ENCODE data around the gene TMEM106C.
A peak's percentile ranks its signal among the peaks of the same experiment; 100 is the strongest.

The TMEM106C gene

DNA sequence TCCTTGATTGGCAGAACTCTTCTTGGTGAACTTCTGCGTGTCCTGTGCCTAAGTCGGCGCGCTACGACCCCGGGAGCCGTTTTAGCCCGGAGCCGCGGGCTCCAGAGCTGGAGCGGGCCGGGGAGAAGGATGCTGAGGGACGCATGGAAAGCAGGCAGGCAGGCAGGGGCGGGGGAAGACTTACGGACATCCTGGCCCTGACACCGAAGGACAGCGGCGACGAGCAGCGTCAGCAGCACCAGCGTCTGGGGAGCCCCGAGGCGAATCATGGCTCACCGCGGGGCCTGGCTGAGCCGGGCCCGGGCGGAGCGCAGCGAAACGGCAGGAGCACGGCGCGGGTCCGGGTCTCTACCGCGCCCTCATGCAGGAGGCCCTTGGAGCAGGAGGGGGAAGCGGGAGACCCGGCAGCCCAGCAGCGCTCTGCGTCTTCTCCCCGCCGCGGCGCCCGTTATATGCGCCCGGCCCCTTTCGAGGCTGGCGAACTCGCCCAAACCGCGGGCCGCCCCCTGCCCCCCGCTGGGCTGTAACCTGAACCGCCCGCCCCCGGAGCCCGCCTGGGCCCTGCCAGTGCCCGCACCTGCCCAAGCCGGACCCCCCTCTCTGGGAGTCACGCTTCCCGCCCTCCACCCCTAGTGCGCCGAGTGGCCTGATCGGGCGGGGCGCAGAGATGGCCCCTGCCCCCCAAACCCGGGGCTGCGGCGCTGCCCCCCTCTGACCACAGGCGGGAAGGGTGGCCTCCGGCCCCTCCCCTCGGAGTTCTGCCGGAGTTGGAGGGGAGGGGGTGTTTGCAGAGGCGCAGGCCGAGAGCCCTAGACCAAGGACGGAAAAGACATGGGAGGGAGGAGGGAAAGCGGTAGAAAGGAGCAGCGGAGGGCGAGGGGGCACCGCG, 40.9 kb downstream of the TMEM106C start, which contains the start of gene COL2A1:
COL2A1 (minus strand) TSS at position 424 of the 889 bp plus-strand sequence; CDS start at position 269, 155 bp downstream.
- peaks cover 22 to 24% of the 10 kb centered on the region in 2 donors for H3K4me1 ChIP-seq (ENCODE audit: control insufficient read depth in 2 of 2, insufficient read depth in 1 of 2, low read depth in 1 of 2, low read length in 2 of 2)
- peak within 1 kb of the TSS; percentile 85 for H3K4ac ChIP-seq (ENCODE audit: low read length)
- peak within 1 kb of the TSS; percentile 45 for H3K23ac ChIP-seq (ENCODE audit: low read depth, low read length, poor library complexity)
- peaks cover 9 to 13% of the 10 kb centered on the region in 2 donors for H3K36me3 ChIP-seq (replicated peaks in 1 of 2; ENCODE audit: control insufficient read depth in 2 of 2, insufficient read depth in 2 of 2, low read length in 2 of 2)
- no CpG with 5 or more reads among the region's 83 CpGs for WGBS, 2 donors (ENCODE audit: extremely low coverage in 2 of 2, insufficient read length in 2 of 2, insufficient replicate concordance in 1 of 2)
- H2BK120ac ChIP-seq (ENCODE audit: low read depth, low read length): peak within 1 kb of the TSS; percentile 75
- H3K9ac ChIP-seq (ENCODE audit: low read depth, low read length, poor library complexity): peak within 1 kb of the TSS; percentile 100
- H2AK5ac ChIP-seq (ENCODE audit: low read depth, low read length): peak within 1 kb of the TSS; percentile 77
- H3K27me3 ChIP-seq (ENCODE audit: control insufficient read depth in 3 of 3, insufficient read depth in 3 of 3, low read depth in 1 of 3, low read length in 3 of 3): peaks cover 0 to 5% (median 4%) of the 10 kb centered on the region in 3 experiments
- H4K91ac ChIP-seq (ENCODE audit: low read depth, low read length, poor library complexity): peak within 1 kb of the TSS; percentile 77
- H2BK12ac ChIP-seq (ENCODE audit: low read length): peak within 1 kb of the TSS; percentile 93
- H3K79me1 ChIP-seq (ENCODE audit: low read depth, low read length): peaks cover 4% of the 10 kb centered on the region
- peak; percentile 96 for DNase-seq (ENCODE audit: low spot score)
- H3K9me3 ChIP-seq (replicated peaks in 1 of 2; ENCODE audit: control insufficient read depth in 2 of 2, insufficient read depth in 1 of 2, low read depth in 1 of 2, low read length in 2 of 2): no peaks in the 10 kb centered on the region
- peak within 1 kb of the TSS; percentile 24 for H4K8ac ChIP-seq (ENCODE audit: low read depth, low read length)
- H2AFZ ChIP-seq (ENCODE audit: low read length): peak within 1 kb of the TSS; percentile 89
- H3K27ac ChIP-seq (replicated peaks; ENCODE audit: low read length): peak within 1 kb of the TSS; percentile 91
- H2BK5ac ChIP-seq (ENCODE audit: low read length): peak within 1 kb of the TSS; percentile 98
- H3K4me3 ChIP-seq (ENCODE audit: low read length in 2 of 2): peak within 1 kb of the TSS; percentile 71 to 98
- H3K4me2 ChIP-seq (ENCODE audit: insufficient read depth, low read length, poor library complexity, severe bottlenecking): peak within 1 kb of the TSS; percentile 86
- H2BK15ac ChIP-seq (ENCODE audit: low read length): peak within 1 kb of the TSS; percentile 82
- H3K14ac ChIP-seq (ENCODE audit: low read length): peak within 1 kb of the TSS; percentile 91
- H3K18ac ChIP-seq (ENCODE audit: low read length): peak within 1 kb of the TSS; percentile 99

GRCh38 chr12:48005001-48005749, 41.8 kb downstream of the TMEM106C start:
- Histone ChIP-seq H3K9me3 (replicated peaks in 1 of 2; ENCODE audit: control insufficient read depth in 2 of 2, insufficient read depth in 1 of 2, low read depth in 1 of 2, low read length in 2 of 2) (no peaks in the 10 kb centered on the region), H2BK15ac (ENCODE audit: low read length) (peak overlapping the region; percentile 82), H2BK12ac (ENCODE audit: low read length) (peak overlapping the region; percentile 93), H4K8ac (ENCODE audit: low read depth, low read length) (peak overlapping the region; percentile 24), H3K27ac (replicated peaks; ENCODE audit: low read length) (peak overlapping the region; percentile 91), H2BK5ac (ENCODE audit: low read length) (peak overlapping the region; percentile 96), H3K27me3 (ENCODE audit: control insufficient read depth in 3 of 3, insufficient read depth in 3 of 3, low read depth in 1 of 3, low read length in 3 of 3) (peaks cover 0 to 5% (median 4%) of the 10 kb centered on the region in 3 experiments), H3K79me1 (ENCODE audit: low read depth, low read length) (no peaks in the 10 kb centered on the region), H3K36me3 (replicated peaks in 1 of 2; ENCODE audit: control insufficient read depth in 2 of 2, insufficient read depth in 2 of 2, low read length in 2 of 2) (peaks cover 2 to 4% of the 10 kb centered on the region in 2 donors), H3K4me1 (ENCODE audit: control insufficient read depth in 2 of 2, insufficient read depth in 1 of 2, low read depth in 1 of 2, low read length in 2 of 2) (peaks cover 22 to 24% of the 10 kb centered on the region in 2 donors), H3K18ac (ENCODE audit: low read length) (peak overlapping the region; percentile 98), H3K4me3 (ENCODE audit: low read length in 2 of 2) (peak overlapping the region; percentile 71 to 75), H3K23ac (ENCODE audit: low read depth, low read length, poor library complexity) (peak overlapping the region; percentile 45), H2AFZ (ENCODE audit: low read length) (peak overlapping the region; percentile 89), H3K14ac (ENCODE audit: low read length) (no peak overlapping the region), H2BK120ac (ENCODE audit: low read depth, low read length) (peak overlapping the region; percentile 75), H3K9ac (ENCODE audit: low read depth, low read length, poor library complexity) (peak overlapping the region; percentile 93), H3K4me2 (ENCODE audit: insufficient read depth, low read length, poor library complexity, severe bottlenecking) (peak overlapping the region; percentile 86), H3K4ac (ENCODE audit: low read length) (peak overlapping the region; percentile 85), H2AK5ac (ENCODE audit: low read depth, low read length) (peak overlapping the region; percentile 58), H4K91ac (ENCODE audit: low read depth, low read length, poor library complexity) (peak overlapping the region; percentile 89)
- no CpG with 5 or more reads among the region's 30 CpGs for WGBS, 2 donors (ENCODE audit: extremely low coverage in 2 of 2, insufficient read length in 2 of 2, insufficient replicate concordance in 1 of 2)
- DNase-seq (ENCODE audit: low spot score): no peak

GRCh38 chr12:48005750-48006021, 42.3 kb downstream of the TMEM106C start:
- Histone ChIP-seq H2BK120ac (ENCODE audit: low read depth, low read length) (peak overlapping the region; percentile 75), H3K23ac (ENCODE audit: low read depth, low read length, poor library complexity) (no peak overlapping the region), H3K27ac (replicated peaks; ENCODE audit: low read length) (peak overlapping the region; percentile 91), H4K91ac (ENCODE audit: low read depth, low read length, poor library complexity) (peak overlapping the region; percentile 89), H3K79me1 (ENCODE audit: low read depth, low read length) (no peaks in the 10 kb centered on the region), H3K9me3 (replicated peaks in 1 of 2; ENCODE audit: control insufficient read depth in 2 of 2, insufficient read depth in 1 of 2, low read depth in 1 of 2, low read length in 2 of 2) (no peaks in the 10 kb centered on the region), H3K4me1 (ENCODE audit: control insufficient read depth in 2 of 2, insufficient read depth in 1 of 2, low read depth in 1 of 2, low read length in 2 of 2) (peaks cover 22 to 24% of the 10 kb centered on the region in 2 donors), H2AK5ac (ENCODE audit: low read depth, low read length) (peak overlapping the region; percentile 58), H3K18ac (ENCODE audit: low read length) (peak overlapping the region; percentile 98), H3K4me2 (ENCODE audit: insufficient read depth, low read length, poor library complexity, severe bottlenecking) (peak overlapping the region; percentile 86), H2BK15ac (ENCODE audit: low read length) (peak overlapping the region; percentile 82), H2BK12ac (ENCODE audit: low read length) (peak overlapping the region; percentile 93), H3K14ac (ENCODE audit: low read length) (no peak overlapping the region), H2BK5ac (ENCODE audit: low read length) (no peak overlapping the region), H3K36me3 (replicated peaks in 1 of 2; ENCODE audit: control insufficient read depth in 2 of 2, insufficient read depth in 2 of 2, low read length in 2 of 2) (no peaks in the 10 kb centered on the region), H3K4ac (ENCODE audit: low read length) (no peak overlapping the region), H2AFZ (ENCODE audit: low read length) (peak overlapping the region; percentile 89), H3K27me3 (ENCODE audit: control insufficient read depth in 3 of 3, insufficient read depth in 3 of 3, low read depth in 1 of 3, low read length in 3 of 3) (peaks cover 0 to 5% (median 4%) of the 10 kb centered on the region in 3 experiments), H3K4me3 (ENCODE audit: low read length in 2 of 2) (no peak overlapping the region), H3K9ac (ENCODE audit: low read depth, low read length, poor library complexity) (no peak overlapping the region), H4K8ac (ENCODE audit: low read depth, low read length) (no peak overlapping the region)
- DNase-seq (ENCODE audit: low spot score): no peak

DNA sequence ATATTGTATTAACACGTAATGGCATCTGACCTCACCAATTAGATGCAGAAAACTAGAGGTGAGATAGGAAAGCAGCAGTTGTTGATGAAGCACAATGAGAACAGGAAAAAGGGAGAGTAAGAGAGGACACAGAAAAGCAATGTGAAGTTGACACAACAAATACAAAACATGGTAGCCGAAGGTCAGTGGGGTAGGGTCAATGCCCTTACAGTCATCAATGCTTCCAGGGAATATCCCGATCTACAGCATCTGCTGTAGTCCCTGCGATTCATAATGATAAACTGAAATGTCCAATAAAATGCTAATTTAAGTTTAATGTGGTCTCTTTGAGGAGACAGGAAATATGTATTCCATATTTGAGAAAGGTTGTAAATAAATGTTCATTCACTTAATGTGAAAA, 43.8 kb downstream of the TMEM106C start:
- no peak overlapping the region for H2BK5ac ChIP-seq (ENCODE audit: low read length)
- H3K27me3 ChIP-seq (ENCODE audit: control insufficient read depth in 3 of 3, insufficient read depth in 3 of 3, low read depth in 1 of 3, low read length in 3 of 3): peaks cover 0 to 5% (median 4%) of the 10 kb centered on the region in 3 experiments
- no peak overlapping the region for H2AK5ac ChIP-seq (ENCODE audit: low read depth, low read length)
- no peak overlapping the region for H3K4ac ChIP-seq (ENCODE audit: low read length)
- no peaks in the 10 kb centered on the region for H3K9me3 ChIP-seq (replicated peaks in 1 of 2; ENCODE audit: control insufficient read depth in 2 of 2, insufficient read depth in 1 of 2, low read depth in 1 of 2, low read length in 2 of 2)
- H3K23ac ChIP-seq (ENCODE audit: low read depth, low read length, poor library complexity): no peak overlapping the region
- no peak overlapping the region for H3K18ac ChIP-seq (ENCODE audit: low read length)
- no peak overlapping the region for H3K14ac ChIP-seq (ENCODE audit: low read length)
- no peak for DNase-seq (ENCODE audit: low spot score)
- H4K91ac ChIP-seq (ENCODE audit: low read depth, low read length, poor library complexity): no peak overlapping the region
- peaks cover 12 to 22% of the 10 kb centered on the region in 2 donors for H3K4me1 ChIP-seq (ENCODE audit: control insufficient read depth in 2 of 2, insufficient read depth in 1 of 2, low read depth in 1 of 2, low read length in 2 of 2)
- H4K8ac ChIP-seq (ENCODE audit: low read depth, low read length): no peak overlapping the region
- no peak overlapping the region for H3K27ac ChIP-seq (replicated peaks; ENCODE audit: low read length)
- H3K4me3 ChIP-seq (ENCODE audit: low read length in 2 of 2): no peak overlapping the region
- no peaks in the 10 kb centered on the region for H3K36me3 ChIP-seq (replicated peaks in 1 of 2; ENCODE audit: control insufficient read depth in 2 of 2, insufficient read depth in 2 of 2, low read length in 2 of 2)
- no peak overlapping the region for H3K4me2 ChIP-seq (ENCODE audit: insufficient read depth, low read length, poor library complexity, severe bottlenecking)
- no peak overlapping the region for H2BK120ac ChIP-seq (ENCODE audit: low read depth, low read length)
- no CpG with 5 or more reads among the region's 4 CpGs for WGBS, 2 donors (ENCODE audit: extremely low coverage in 2 of 2, insufficient read length in 2 of 2, insufficient replicate concordance in 1 of 2)
- no peak overlapping the region for H2BK12ac ChIP-seq (ENCODE audit: low read length)
- no peak overlapping the region for H2AFZ ChIP-seq (ENCODE audit: low read length)
- H2BK15ac ChIP-seq (ENCODE audit: low read length): no peak overlapping the region
- no peak overlapping the region for H3K9ac ChIP-seq (ENCODE audit: low read depth, low read length, poor library complexity)
- no peaks in the 10 kb centered on the region for H3K79me1 ChIP-seq (ENCODE audit: low read depth, low read length)

All from neuronal stem cell (in vitro differentiated cells).